AG10803 (cell line): ENCODE data around the gene INA.

Experiments
- DNase-seq: peaks from one replicate; pipeline ENCODE4 v3.0.0; 2010; ENCODE audit warnings: low read depth
- H3K4me3 ChIP-seq: 2 replicates; pipeline ENCODE4 v1.5.1; 2011; ENCODE audit warnings: mild to moderate bottlenecking, low read length, control low read depth
- TF ChIP-seq, protein P1 (sequence below): conservative IDR thresholded peaks from 2 replicates; pipeline ENCODE4 v1.5.1; 2011; ENCODE audit warnings: mild to moderate bottlenecking, low read length, control low read depth, inconsistent platforms

Gene INA

DNA sequence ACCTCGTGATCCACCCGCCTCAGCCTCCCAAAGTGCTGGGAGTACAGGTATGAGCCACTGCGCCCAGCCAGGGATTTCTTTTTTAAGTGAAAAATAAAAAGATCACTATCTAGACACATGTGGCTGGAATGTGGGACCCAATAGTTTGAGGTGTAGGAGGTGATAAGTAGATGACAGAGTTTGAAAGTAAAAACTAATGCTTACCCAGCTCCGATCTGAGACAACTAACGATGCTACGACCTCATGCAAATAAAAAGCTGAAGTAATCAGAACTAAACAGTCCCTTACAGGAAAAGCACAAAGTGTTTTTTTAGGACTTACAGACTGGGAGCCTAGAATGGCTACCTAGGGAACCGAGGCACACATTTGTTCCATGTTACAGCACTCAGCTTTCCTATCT lies 51.0 kb downstream of the INA start:
- H3K4me3 ChIP-seq: no peak overlapping the region
- TF ChIP-seq, protein P1, sequence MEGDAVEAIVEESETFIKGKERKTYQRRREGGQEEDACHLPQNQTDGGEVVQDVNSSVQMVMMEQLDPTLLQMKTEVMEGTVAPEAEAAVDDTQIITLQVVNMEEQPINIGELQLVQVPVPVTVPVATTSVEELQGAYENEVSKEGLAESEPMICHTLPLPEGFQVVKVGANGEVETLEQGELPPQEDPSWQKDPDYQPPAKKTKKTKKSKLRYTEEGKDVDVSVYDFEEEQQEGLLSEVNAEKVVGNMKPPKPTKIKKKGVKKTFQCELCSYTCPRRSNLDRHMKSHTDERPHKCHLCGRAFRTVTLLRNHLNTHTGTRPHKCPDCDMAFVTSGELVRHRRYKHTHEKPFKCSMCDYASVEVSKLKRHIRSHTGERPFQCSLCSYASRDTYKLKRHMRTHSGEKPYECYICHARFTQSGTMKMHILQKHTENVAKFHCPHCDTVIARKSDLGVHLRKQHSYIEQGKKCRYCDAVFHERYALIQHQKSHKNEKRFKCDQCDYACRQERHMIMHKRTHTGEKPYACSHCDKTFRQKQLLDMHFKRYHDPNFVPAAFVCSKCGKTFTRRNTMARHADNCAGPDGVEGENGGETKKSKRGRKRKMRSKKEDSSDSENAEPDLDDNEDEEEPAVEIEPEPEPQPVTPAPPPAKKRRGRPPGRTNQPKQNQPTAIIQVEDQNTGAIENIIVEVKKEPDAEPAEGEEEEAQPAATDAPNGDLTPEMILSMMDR: no peak
- no peak for DNase-seq

GRCh38 chr10:103333934-103334520 lies 57.1 kb downstream of the INA start:
- no peak overlapping the region for H3K4me3 ChIP-seq
- peak; percentile 28 for DNase-seq
- TF ChIP-seq, protein P1: peak; percentile 67

DNA sequence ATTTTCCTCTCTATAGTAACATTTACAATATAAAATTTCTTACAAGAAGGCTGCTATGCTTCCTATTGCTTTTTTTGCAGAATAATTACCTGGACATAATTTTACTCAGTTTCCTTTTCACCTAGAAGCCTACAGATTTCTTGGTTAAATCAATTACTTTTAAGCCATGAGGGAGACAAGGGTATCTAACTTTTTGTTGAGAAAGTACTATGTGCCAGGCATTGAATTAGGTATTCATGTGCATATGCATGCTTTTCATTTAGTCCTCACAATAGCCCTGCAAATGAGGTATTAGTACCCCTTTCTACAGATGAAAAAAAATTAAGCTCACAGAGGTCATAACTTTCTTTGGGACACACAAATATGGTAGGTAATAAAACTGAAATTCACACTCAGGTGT lies 57.6 kb downstream of the INA start:
- H3K4me3 ChIP-seq: no peak overlapping the region
- no peak for DNase-seq
- TF ChIP-seq, protein P1: no peak; the same call in 1 of the 2 replicates

GRCh38 chr10:103336370-103336769 lies 59.4 kb downstream of the INA start:
- DNase-seq: no peak
- TF ChIP-seq, protein P1: no peak
- no peak overlapping the region for H3K4me3 ChIP-seq
